Keratinocyte (primary cell): ENCODE data around the gene MARCHF10.

ENCODE experiments used
- EZH2 ChIP-seq: IDR thresholded peaks from one replicate; pipeline ENCODE4 v1.6.1; 2012; ENCODE audit warnings: inconsistent platforms, mild to moderate bottlenecking, low read length, moderate library complexity
- TF ChIP-seq, protein P1 (sequence below), 3 experiments: IDR thresholded peaks in 1 of 3; conservative IDR thresholded peaks in 1 of 3; optimal IDR thresholded peaks in 1 of 3; 2 replicates in 2 of 3; 3 replicates in 1 of 3; pipeline versions ENCODE3 to v1.5.1; 2011; ENCODE audit warnings: low read length in 3 of 3, mild to moderate bottlenecking in 3 of 3, moderate library complexity in 2 of 3, control low read depth in 1 of 3, inconsistent platforms in 1 of 3; ENCODE audit not compliant: insufficient read depth in 2 of 3; ENCODE audit errors: extremely low read depth in 1 of 3

DNA sequence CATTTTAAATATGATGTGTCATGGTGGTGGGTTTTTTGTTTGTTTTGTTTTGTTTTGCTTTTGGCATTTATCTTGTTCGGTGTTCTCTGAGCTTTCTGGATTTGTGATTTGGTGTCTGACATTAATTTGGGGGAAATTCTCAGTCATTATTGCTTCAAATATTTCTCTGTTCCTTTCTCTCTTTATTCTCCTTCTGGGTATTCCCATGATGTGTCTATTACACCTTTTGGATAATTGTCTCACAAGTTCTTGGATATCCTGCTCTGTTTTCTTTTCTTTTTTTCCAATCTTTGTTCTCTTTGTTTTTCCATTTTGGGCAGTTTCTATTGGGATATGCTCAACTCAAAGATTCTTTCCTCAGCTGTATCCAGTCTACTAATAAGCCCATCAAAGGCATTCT, 88.5 kb downstream of the MARCHF10 start:
- TF ChIP-seq, protein P1, sequence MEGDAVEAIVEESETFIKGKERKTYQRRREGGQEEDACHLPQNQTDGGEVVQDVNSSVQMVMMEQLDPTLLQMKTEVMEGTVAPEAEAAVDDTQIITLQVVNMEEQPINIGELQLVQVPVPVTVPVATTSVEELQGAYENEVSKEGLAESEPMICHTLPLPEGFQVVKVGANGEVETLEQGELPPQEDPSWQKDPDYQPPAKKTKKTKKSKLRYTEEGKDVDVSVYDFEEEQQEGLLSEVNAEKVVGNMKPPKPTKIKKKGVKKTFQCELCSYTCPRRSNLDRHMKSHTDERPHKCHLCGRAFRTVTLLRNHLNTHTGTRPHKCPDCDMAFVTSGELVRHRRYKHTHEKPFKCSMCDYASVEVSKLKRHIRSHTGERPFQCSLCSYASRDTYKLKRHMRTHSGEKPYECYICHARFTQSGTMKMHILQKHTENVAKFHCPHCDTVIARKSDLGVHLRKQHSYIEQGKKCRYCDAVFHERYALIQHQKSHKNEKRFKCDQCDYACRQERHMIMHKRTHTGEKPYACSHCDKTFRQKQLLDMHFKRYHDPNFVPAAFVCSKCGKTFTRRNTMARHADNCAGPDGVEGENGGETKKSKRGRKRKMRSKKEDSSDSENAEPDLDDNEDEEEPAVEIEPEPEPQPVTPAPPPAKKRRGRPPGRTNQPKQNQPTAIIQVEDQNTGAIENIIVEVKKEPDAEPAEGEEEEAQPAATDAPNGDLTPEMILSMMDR (optimal IDR thresholded peaks at IDR 0.05 in 1 of 3, IDR thresholded peaks at IDR 0.05 in 1 of 3, conservative IDR thresholded peaks at IDR 0.05 in 1 of 3; ENCODE audit: extremely low read depth in 1 of 3, insufficient read depth in 2 of 3, low read length in 3 of 3) = no peak
- no peak for TF ChIP-seq EZH2
